B cell (primary cell): ENCODE measurements around the gene ZNF41. TPM values are rescaled to one million over a fixed set of nuclear protein-coding genes. Genes with fewer than 3 reads are reported as not detected.

Experiments
- ATAC-seq: fragments of 200-7000 bp; cut with Tn5 transposase; one replicate; pipeline ENCODE4 v1.10.0; 2021; ENCODE audit warnings: low read depth, mild to moderate bottlenecking, moderate number of reproducible peaks, moderate library complexity
- CTCF ChIA-PET: fragments of 350-600 bp; sonication (Branson Sonifier 250); formaldehyde crosslinking; loops from one replicate; lab custom pipeline; 2021; ENCODE audit warnings: antibody characterized with exemption, inconsistent platforms; lab: Charles Lee
- POLR2A ChIA-PET: fragments of 350-600 bp; sonication (Branson Sonifier 250); formaldehyde crosslinking; loops from one replicate; lab custom pipeline; 2021; ENCODE audit warnings: antibody characterized with exemption; lab: Charles Lee
- DNase-seq: peaks from one replicate; pipeline ENCODE4 v3.0.0; 2013
- H2AFZ ChIP-seq: 2 replicates; pipeline ENCODE4 v1.6.1; 2012; ENCODE audit warnings: mild to moderate bottlenecking, low read depth, low read length; ENCODE audit not compliant: insufficient read depth, poor library complexity, severe bottlenecking
- H3K27ac ChIP-seq, 2 donors: 1 replicate in 1 of 2; 2 replicates in 1 of 2; pipeline ENCODE4 v1.5.1; 2012 to 2013; ENCODE audit warnings: low read length in 2 of 2, mild to moderate bottlenecking in 2 of 2, moderate library complexity in 1 of 2
- H3K27me3 ChIP-seq, 4 experiments: fragments of 200-600 bp in 1 of 4; sonication (generic) in 1 of 4; replicated peaks in 1 of 4; 1 replicate in 2 of 4; 2 replicates in 2 of 4; pipeline versions ENCODE4 v1.6.1 to v1.7.0; 2013 to 2016; ENCODE audit warnings: low read length in 3 of 4, mild to moderate bottlenecking in 2 of 4, mixed read lengths in 1 of 4, moderate library complexity in 1 of 4; ENCODE audit not compliant: insufficient read depth in 4 of 4, control insufficient read depth in 3 of 4; ENCODE audit errors: control extremely low read depth in 1 of 4
- H3K36me3 ChIP-seq, 2 experiments: replicated peaks in 1 of 2; 1 replicate in 1 of 2; 2 replicates in 1 of 2; pipeline versions ENCODE4 v1.6.1 to v1.7.1; 2013; ENCODE audit warnings: low read length in 1 of 2; ENCODE audit not compliant: insufficient read depth in 2 of 2, control insufficient read depth in 1 of 2; ENCODE audit errors: control extremely low read depth in 1 of 2, extremely low read depth in 1 of 2
- H3K4me1 ChIP-seq, 2 donors: fragments of 200-600 bp in 1 of 2; sonication (generic) in 1 of 2; 1 replicate in 1 of 2; 2 replicates in 1 of 2; pipeline versions ENCODE4 v1.5.1 to v1.6.1; 2013 to 2017; ENCODE audit warnings: low read length in 2 of 2; ENCODE audit not compliant: control insufficient read depth in 2 of 2, insufficient read depth in 2 of 2
- H3K4me2 ChIP-seq: replicated peaks from 2 replicates; pipeline ENCODE3; 2012; ENCODE audit warnings: mild to moderate bottlenecking, low read depth, low read length; ENCODE audit not compliant: poor library complexity, severe bottlenecking
- H3K4me3 ChIP-seq, 5 experiments: fragments of 200-600 bp in 1 of 5; sonication (generic) in 1 of 5; 1 replicate in 3 of 5; 2 replicates in 2 of 5; pipeline versions ENCODE4 v1.5.1 to v1.7.0; 2011 to 2016; ENCODE audit warnings: low read length in 4 of 5, mild to moderate bottlenecking in 4 of 5, low read depth in 2 of 5, control low read depth in 1 of 5, moderate library complexity in 1 of 5; ENCODE audit not compliant: insufficient read depth in 1 of 5; ENCODE audit errors: control extremely low read depth in 1 of 5, extremely low read depth in 1 of 5
- H3K79me2 ChIP-seq: fragments of 200-600 bp; sonication (generic); one replicate; pipeline ENCODE4 v1.6.0; 2016; ENCODE audit warnings: low read length; ENCODE audit not compliant: control insufficient read depth, insufficient read depth
- H3K9ac ChIP-seq: fragments of 200-600 bp; sonication (generic); 2 replicates; pipeline ENCODE4 v1.6.1; 2017; ENCODE audit warnings: mild to moderate bottlenecking, low read length, moderate library complexity
- H3K9me3 ChIP-seq, 3 donors: one replicate each; pipeline versions ENCODE4 v1.6.1 to v1.7.1; 2013; ENCODE audit warnings: low read length in 2 of 3; ENCODE audit not compliant: control insufficient read depth in 2 of 3, insufficient read depth in 1 of 3; ENCODE audit errors: control extremely low read depth in 1 of 3
- H4K20me1 ChIP-seq: 2 replicates; pipeline ENCODE4 v1.6.0; 2012; ENCODE audit warnings: mild to moderate bottlenecking, low read length; ENCODE audit not compliant: insufficient read depth, control insufficient read depth, poor library complexity, severe bottlenecking
- H3K27ac Mint-ChIP-seq: one replicate; pipeline ENCODE4 v1.8.0; 2021; ENCODE audit warnings: mixed read lengths
- H3K27me3 Mint-ChIP-seq: one replicate; pipeline ENCODE4 v1.8.0; 2021; ENCODE audit warnings: mixed read lengths
- H3K4me1 Mint-ChIP-seq: one replicate; pipeline ENCODE4 v1.8.0; 2021; ENCODE audit warnings: mixed read lengths
- H3K4me3 Mint-ChIP-seq: one replicate; pipeline ENCODE4 v1.8.0; 2021; ENCODE audit warnings: mixed read lengths
- H3K9me3 Mint-ChIP-seq: one replicate; pipeline ENCODE4 v1.8.0; 2022; ENCODE audit warnings: mixed read lengths; ENCODE audit not compliant: insufficient read depth
- EZH2 ChIP-seq: IDR thresholded peaks from 2 replicates; pipeline ENCODE4 v1.6.1; 2012; ENCODE audit warnings: borderline replicate concordance, low read depth, mild to moderate bottlenecking, moderate library complexity, low read length; ENCODE audit not compliant: insufficient read depth, poor library complexity, severe bottlenecking
- WGBS: methylation state at CpG from one replicate; pipeline ENCODE4 v1.1.5; 2013; ENCODE audit warnings: missing lambda C conversion rate; ENCODE audit not compliant: insufficient coverage; 5-methylcytosine and 5-hydroxymethylcytosine counted together
- intact Hi-C: fragments of 100-400 bp; cut with micrococcal nuclease; formaldehyde crosslinking; loops from one replicate; pipeline ENCODE4 v1.10.0; 2022
- polyA plus RNA-seq: library from polyadenylated mRNA; depleted of rRNA; stranded (reverse); fragments of >200 nt; gene quantifications from 2 replicates; pipeline ENCODE4 v1.2.3, GENCODE V29; 2012
- total RNA-seq, 2 donors: library from RNA; stranded (reverse); fragments of 120-200 nt in 1 of 2; gene quantifications; 1 replicate in 1 of 2; 2 replicates in 1 of 2; pipeline versions ENCODE4 v1.2.3 to v1.2.4, GENCODE V29; 2013 to 2022
- TF ChIP-seq, protein P1 (sequence below): fragments of 200-600 bp; IDR thresholded peaks from one replicate; pipeline ENCODE4 v1.8.0; 2022; ENCODE audit warnings: antibody characterized with exemption, mild to moderate bottlenecking

The ZNF41 gene
- total and polyA plus RNA-seq, 2 donors (not counting 1 experiment from before 2014, with no cell fraction given), result 5.5 to 17.4 TPM

DNA sequence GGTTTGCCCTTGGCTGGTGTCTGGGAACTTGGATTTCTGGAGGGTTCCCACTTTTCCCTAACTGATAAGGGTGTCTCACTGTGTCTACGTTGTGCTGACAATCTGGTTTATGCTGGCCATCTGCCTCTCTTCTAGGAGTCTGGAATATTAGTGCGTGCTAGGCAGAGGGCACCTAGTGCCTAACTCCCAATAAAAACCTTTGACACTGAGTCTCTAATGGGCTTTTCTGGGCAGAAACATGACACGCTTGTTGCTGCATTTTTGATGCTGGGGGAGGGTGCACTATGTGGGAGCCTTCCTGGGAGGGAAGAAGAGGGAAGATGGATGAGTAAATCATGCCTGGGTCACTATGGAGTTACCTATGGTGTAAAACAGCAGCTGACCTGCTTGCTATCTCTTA, 16.3 kb upstream of the ZNF41 start:
- Mint-ChIP-seq H3K27me3 (no peaks in the 10 kb centered on the region), H3K27ac (no peak overlapping the region), H3K4me1 (peaks cover 12% of the 10 kb centered on the region), H3K9me3 (no peaks in the 10 kb centered on the region), H3K4me3 (no peak overlapping the region)
- Histone ChIP-seq H3K4me2 (no peak overlapping the region), H3K4me1 (peaks cover 9 to 15% of the 10 kb centered on the region in 2 donors), H3K27me3 (no peaks in the 10 kb centered on the region), H3K4me3 (no peak overlapping the region), H3K79me2 (no peaks in the 10 kb centered on the region), H3K27ac (no peak overlapping the region), H4K20me1 (no peaks in the 10 kb centered on the region), H3K36me3 (no peaks in the 10 kb centered on the region), H3K9ac (no peak overlapping the region), H3K9me3 (no peaks in the 10 kb centered on the region), H2AFZ (no peak overlapping the region)
- WGBS, result 100% methylated on average over 1 of the region's 3 CpGs
- TF ChIP-seq EZH2, result no peak
- TF ChIP-seq, protein P1, sequence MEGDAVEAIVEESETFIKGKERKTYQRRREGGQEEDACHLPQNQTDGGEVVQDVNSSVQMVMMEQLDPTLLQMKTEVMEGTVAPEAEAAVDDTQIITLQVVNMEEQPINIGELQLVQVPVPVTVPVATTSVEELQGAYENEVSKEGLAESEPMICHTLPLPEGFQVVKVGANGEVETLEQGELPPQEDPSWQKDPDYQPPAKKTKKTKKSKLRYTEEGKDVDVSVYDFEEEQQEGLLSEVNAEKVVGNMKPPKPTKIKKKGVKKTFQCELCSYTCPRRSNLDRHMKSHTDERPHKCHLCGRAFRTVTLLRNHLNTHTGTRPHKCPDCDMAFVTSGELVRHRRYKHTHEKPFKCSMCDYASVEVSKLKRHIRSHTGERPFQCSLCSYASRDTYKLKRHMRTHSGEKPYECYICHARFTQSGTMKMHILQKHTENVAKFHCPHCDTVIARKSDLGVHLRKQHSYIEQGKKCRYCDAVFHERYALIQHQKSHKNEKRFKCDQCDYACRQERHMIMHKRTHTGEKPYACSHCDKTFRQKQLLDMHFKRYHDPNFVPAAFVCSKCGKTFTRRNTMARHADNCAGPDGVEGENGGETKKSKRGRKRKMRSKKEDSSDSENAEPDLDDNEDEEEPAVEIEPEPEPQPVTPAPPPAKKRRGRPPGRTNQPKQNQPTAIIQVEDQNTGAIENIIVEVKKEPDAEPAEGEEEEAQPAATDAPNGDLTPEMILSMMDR, result no peak
- ATAC-seq, result no peak
- ChIA-PET CTCF (interaction anchor here (4.2 kb wide), 1 partner anchor 23 kb away, joined by 26 read pairs; no protein-coding TSS in a partner anchor), POLR2A (no interaction called here)
- intact Hi-C loops, result no loop called here
- DNase-seq, result no peak

DNA sequence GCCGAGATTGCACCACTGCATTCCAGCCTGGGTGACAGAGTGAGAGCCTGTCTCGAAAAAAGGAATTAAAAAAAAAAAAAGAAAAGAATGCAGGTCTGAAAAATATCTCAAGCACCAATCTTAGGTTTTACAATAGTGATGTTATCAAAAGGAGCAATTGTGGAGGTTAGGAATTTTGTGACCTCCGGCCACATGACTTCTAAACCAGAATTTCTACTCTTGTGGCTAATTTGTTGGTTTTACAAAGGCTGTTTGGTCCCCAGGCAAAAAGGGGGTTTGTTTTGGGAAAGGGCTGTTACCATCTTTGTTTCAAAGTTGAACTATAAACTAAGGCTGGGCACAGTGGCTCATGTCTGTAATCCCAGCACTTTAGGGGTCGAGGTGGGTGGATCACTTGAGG, 15.4 kb upstream of the ZNF41 start:
- POLR2A ChIA-PET, result no interaction called here
- WGBS, result no CpG with 5 or more reads among the region's 4 CpGs
- Mint-ChIP-seq H3K4me1 (peaks cover 14% of the 10 kb centered on the region), H3K4me3 (no peak overlapping the region), H3K27ac (no peak overlapping the region), H3K9me3 (no peaks in the 10 kb centered on the region), H3K27me3 (no peaks in the 10 kb centered on the region)
- Histone ChIP-seq H3K4me1 (peaks cover 9 to 15% of the 10 kb centered on the region in 2 donors), H3K79me2 (no peaks in the 10 kb centered on the region), H3K27ac (no peak overlapping the region), H4K20me1 (no peaks in the 10 kb centered on the region), H2AFZ (no peak overlapping the region), H3K4me2 (no peak overlapping the region), H3K36me3 (no peaks in the 10 kb centered on the region), H3K9me3 (no peaks in the 10 kb centered on the region), H3K4me3 (no peak overlapping the region), H3K9ac (no peak overlapping the region), H3K27me3 (no peaks in the 10 kb centered on the region)
- ATAC-seq, result no peak
- intact Hi-C loops, result no loop called here
- CTCF ChIA-PET, result interaction anchor here (4.2 kb wide), 1 partner anchor 24 kb away, joined by 26 read pairs; no protein-coding TSS in a partner anchor
- TF ChIP-seq, protein P1, result no peak
- TF ChIP-seq EZH2, result no peak
- no peak for DNase-seq
